ENCODE data around the gene FBXO33.
A peak's percentile ranks its signal among the peaks of the same experiment; 100 is the strongest.

The FBXO33 gene

DNA sequence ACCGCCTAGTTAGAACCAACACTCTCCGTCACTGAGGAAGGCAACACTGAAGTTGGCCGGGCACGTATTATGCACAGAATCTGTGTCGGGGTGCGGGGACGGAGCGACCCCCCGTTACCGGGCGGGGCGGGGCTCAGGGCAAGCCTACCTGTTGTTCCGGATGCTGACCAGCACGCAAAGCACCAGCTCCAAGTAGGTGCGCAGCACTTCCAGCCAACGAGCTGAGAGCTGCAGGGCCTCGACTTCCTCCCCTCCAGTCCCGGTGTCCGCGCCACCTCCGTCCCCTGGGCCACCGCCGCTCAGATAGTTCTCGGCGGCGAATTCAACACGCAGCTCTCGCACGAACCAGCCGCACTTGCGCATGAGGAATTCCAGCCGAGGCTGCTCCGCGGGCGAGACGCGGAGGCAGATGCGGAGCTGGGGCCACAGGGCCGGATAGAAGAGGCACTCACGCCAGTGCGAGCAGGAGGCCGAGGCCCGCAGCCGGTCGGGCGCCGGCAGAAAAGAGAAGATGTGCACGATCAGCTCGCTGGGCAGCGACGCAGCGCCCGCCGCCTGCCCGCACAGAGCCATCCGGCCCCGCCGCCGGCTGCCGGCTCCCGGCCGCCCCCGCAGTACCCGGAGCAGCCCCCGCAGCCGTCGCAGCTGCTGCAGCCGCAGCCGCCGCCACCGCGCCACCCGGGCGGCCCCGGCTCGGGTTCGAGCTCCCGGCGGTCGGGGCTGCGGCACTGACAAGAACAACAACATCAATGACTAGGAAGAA lies 636 bp downstream of the FBXO33 start:
- peak; percentile 56 for DNase-seq (ENCODE audit: low read depth)
- peak overlapping the region; percentile 85 for H3K4me3 ChIP-seq (ENCODE audit: low read length)
- TF ChIP-seq, protein P1, sequence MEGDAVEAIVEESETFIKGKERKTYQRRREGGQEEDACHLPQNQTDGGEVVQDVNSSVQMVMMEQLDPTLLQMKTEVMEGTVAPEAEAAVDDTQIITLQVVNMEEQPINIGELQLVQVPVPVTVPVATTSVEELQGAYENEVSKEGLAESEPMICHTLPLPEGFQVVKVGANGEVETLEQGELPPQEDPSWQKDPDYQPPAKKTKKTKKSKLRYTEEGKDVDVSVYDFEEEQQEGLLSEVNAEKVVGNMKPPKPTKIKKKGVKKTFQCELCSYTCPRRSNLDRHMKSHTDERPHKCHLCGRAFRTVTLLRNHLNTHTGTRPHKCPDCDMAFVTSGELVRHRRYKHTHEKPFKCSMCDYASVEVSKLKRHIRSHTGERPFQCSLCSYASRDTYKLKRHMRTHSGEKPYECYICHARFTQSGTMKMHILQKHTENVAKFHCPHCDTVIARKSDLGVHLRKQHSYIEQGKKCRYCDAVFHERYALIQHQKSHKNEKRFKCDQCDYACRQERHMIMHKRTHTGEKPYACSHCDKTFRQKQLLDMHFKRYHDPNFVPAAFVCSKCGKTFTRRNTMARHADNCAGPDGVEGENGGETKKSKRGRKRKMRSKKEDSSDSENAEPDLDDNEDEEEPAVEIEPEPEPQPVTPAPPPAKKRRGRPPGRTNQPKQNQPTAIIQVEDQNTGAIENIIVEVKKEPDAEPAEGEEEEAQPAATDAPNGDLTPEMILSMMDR (IDR thresholded peaks at IDR 0.05; ENCODE audit: insufficient read depth, low read depth, low read length, missing control alignments): no peak

DNA sequence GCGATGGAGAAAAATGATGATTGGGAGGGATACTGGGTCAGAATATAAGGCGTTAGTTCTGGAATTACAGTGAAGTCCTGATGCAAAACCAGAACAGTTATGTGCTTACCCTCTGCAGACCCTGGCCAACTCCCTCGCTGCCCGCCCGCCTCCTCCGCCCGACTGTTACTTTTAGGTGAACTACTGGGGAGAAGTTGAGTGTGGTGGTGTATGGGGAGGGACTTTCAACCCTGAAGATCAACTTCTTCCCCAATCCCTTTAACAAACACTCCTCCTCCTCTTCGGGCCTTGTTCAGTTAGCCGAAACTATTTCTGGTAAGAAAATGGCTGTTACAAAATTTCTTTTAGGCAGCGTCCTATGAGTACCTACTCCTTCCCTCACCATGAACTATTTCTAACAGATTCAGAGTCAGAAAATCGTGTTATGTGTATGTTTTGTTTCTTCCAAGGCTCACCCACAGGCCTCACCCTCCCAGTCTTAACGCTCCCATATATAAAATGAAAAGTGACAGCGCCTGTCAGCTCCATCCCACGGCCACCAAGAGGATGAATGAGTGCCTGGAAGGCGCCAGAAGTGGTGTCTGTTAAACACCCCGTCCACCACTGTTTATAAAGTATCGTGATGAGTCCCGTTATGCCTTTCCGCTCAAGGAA lies 1.3 kb downstream of the FBXO33 start:
- H3K4me3 ChIP-seq (ENCODE audit: low read length): peak overlapping the region; percentile 85
- DNase-seq (ENCODE audit: low read depth): peak; percentile 15
- TF ChIP-seq, protein P1 (IDR thresholded peaks at IDR 0.05; ENCODE audit: insufficient read depth, low read depth, low read length, missing control alignments): no peak

DNA sequence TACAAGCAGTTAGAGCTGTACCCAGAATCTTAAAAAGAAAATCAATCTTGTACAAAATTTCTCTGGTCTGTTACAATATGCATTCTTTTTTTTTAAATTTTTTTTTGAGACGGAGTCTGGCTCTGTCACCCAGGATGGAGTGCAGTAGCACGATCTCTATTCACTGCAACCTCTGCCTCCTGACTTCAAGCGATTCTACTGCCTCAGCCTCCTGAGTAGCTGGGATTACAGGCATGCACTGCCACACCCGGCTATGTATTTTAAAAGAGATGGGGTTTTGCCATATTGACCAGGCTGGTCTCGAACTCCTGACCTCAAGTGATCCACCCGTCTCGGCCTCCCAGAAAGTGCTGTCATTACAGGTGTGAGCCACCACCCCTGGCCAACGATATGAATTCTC lies 4.1 kb downstream of the FBXO33 start:
- no peak overlapping the region for H3K4me3 ChIP-seq (ENCODE audit: low read length)
- TF ChIP-seq, protein P1 (IDR thresholded peaks at IDR 0.05; ENCODE audit: insufficient read depth, low read depth, low read length, missing control alignments): no peak
- no peak for DNase-seq (ENCODE audit: low read depth)

DNA sequence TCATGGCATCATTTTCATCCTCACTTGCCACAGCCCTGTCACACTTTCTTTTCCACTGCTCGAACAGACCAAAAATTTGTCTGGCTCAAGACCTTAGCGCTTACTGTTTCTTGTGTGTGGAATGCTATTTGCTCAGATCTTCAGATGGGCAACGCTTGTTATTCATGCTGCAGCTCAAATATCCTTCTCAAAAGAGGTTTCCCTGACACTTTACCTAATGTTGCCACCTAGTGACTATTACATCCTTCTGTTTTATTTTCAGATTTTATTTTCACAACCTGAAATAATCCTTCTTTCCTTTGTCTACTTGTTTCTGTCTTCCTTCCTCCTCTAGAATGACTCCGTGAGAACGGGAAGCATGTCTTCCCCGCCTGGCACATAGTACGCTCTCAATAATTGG lies 5.6 kb downstream of the FBXO33 start:
- no peak overlapping the region for H3K4me3 ChIP-seq (ENCODE audit: low read length)
- DNase-seq (ENCODE audit: low read depth): peak; percentile 53
- TF ChIP-seq, protein P1 (IDR thresholded peaks at IDR 0.05; ENCODE audit: insufficient read depth, low read depth, low read length, missing control alignments): peak; percentile 37

DNA sequence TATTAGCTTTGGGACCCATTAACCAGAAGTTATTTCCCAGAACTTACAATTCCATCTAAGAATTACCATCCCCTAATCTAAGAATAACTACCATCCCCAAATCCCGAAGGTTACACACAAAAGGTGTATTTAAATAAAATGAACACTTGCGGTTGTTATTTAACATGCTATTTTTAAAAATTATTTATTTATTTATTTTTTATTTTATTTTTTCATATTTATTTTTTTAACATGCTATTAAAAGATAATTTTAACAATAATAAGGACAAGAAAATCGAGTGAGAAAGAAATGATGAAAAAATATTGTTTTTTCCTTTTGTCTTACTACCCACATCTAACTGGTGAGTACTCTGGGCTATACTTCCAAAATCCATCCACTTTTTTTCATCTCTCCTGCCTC lies 6.3 kb downstream of the FBXO33 start:
- no peak overlapping the region for H3K4me3 ChIP-seq (ENCODE audit: low read length)
- TF ChIP-seq, protein P1 (IDR thresholded peaks at IDR 0.05; ENCODE audit: insufficient read depth, low read depth, low read length, missing control alignments): no peak
- DNase-seq (ENCODE audit: low read depth): no peak

DNA sequence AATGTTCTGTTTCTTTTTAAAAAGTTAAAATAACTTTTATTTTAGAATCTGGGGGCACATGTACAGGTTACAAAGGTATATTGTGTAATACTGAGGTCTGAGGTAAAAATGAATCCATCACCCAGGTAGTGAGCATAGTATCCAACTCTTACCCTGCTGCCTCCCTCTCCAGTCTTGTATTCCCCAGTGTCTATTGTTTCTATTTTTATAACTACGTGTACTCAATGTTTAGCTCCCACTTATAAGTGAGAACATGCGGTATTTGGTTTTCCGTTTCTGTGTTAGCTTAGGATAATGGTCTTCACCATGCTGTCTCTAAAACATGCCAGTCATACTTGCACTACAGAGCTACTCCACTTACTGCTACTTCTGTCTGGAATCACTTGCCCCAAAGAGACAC lies 8.4 kb downstream of the FBXO33 start:
- no peak overlapping the region for H3K4me3 ChIP-seq (ENCODE audit: low read length)
- DNase-seq (ENCODE audit: low read depth): no peak
- TF ChIP-seq, protein P1 (IDR thresholded peaks at IDR 0.05; ENCODE audit: insufficient read depth, low read depth, low read length, missing control alignments): no peak
